Esophagus muscularis mucosa (tissue), 4 donors: ENCODE measurements around the gene STRN4. TPM values are rescaled to one million over a fixed set of nuclear protein-coding genes. Genes with fewer than 3 reads are reported as not detected.

Experiments used
- DNase-seq: peaks from one replicate; pipeline ENCODE4 v3.0.0-alpha.2; 2017; ENCODE audit errors: extremely low spot score
- H3K27ac ChIP-seq, 4 donors: fragments of 200-600 bp; sonication (generic); replicated peaks in 1 of 4; 1 replicate in 3 of 4; 2 replicates in 1 of 4; pipeline ENCODE4 v1.5.1; 2016 to 2019; ENCODE audit warnings: mild to moderate bottlenecking in 1 of 4
- H3K27me3 ChIP-seq, 4 donors: fragments of 200-600 bp; sonication (generic); one replicate each; pipeline versions ENCODE4 v1.5.1 to v1.6.0; 2016 to 2019
- H3K36me3 ChIP-seq, 4 donors: fragments of 200-600 bp; sonication (generic); one replicate each; pipeline ENCODE4 v1.5.1; 2016 to 2019
- H3K4me1 ChIP-seq, 4 donors: fragments of 200-600 bp; sonication (generic); one replicate each; pipeline ENCODE4 v1.5.1; 2016 to 2019
- H3K4me3 ChIP-seq, 4 donors: fragments of 200-600 bp; sonication (generic); 1 replicate in 2 of 4; 2 replicates in 2 of 4; pipeline ENCODE4 v1.5.1; 2016 to 2019; ENCODE audit warnings: mild to moderate bottlenecking in 4 of 4, moderate library complexity in 1 of 4
- H3K9me3 ChIP-seq, 4 donors: fragments of 200-600 bp; sonication (generic); 1 replicate in 3 of 4; 2 replicates in 1 of 4; pipeline ENCODE4 v1.5.1; 2016 to 2019
- CTCF ChIP-seq, 3 experiments: fragments of 200-600 bp in 2 of 3; fragments of 450-650 bp in 1 of 3; sonication (generic) in 2 of 3; IDR thresholded peaks; one replicate each; pipeline ENCODE4 v1.5.1; 2017 to 2019; ENCODE audit warnings: antibody characterized with exemption in 3 of 3, mild to moderate bottlenecking in 2 of 3, moderate library complexity in 1 of 3
- EP300 ChIP-seq: sonication (generic); formaldehyde crosslinking; IDR thresholded peaks from one replicate; pipeline ENCODE4 v1.6.1; 2017; ENCODE audit warnings: antibody characterized with exemption
- POLR2A ChIP-seq: fragments of 450-650 bp; IDR thresholded peaks from one replicate; pipeline ENCODE4 v1.6.1; 2017; ENCODE audit warnings: antibody characterized with exemption, moderate library complexity, mild to moderate bottlenecking, low read depth
- POLR2AphosphoS5 ChIP-seq, 2 donors: sonication (generic); formaldehyde crosslinking; IDR thresholded peaks; one replicate each; pipeline ENCODE4 v1.6.1; 2017; ENCODE audit warnings: antibody characterized with exemption in 2 of 2
- WGBS: methylation state at CpG from one replicate; pipeline ENCODE4 v1.1.5; 2018; 5-methylcytosine and 5-hydroxymethylcytosine counted together
- intact Hi-C: fragments of 100-400 bp; cut with DNase I; formaldehyde crosslinking; loops from one replicate; pipeline ENCODE4 v1.15.1; 2023
- total RNA-seq, 4 donors: library from RNA; depleted of rRNA; stranded (reverse); fragments of >200 nt; gene quantifications; one replicate each; pipeline versions ENCODE4 v1.1.0 to v1.2.1, GENCODE V29; 2016

STRN4 gene
- total RNA-seq, 4 donors from 2014 or later: 85.2 to 119 (median 101) TPM

GRCh38 chr19:46787331-46788261, 41.3 kb upstream of the STRN4 start:
- Histone ChIP-seq H3K9me3 (no peaks in the 10 kb centered on the region), H3K4me3 (peak overlapping the region; percentile 70 to 90 (median 84)), H3K36me3 (peaks cover 9 to 21% (median 12%) of the 10 kb centered on the region in 4 donors), H3K4me1 (peaks cover 44 to 66% (median 58%) of the 10 kb centered on the region in 4 donors), H3K27me3 (peaks cover 0 to 4% (median 0%) of the 10 kb centered on the region in 4 donors), H3K27ac (peak overlapping the region; percentile 78 to 93 (median 84))
- intact Hi-C loops: no loop called here
- 0% methylated on average over 24 of the region's 80 CpGs for WGBS
- peak; percentile 93 for DNase-seq
- TF ChIP-seq POLR2A: no peak
- TF ChIP-seq POLR2AphosphoS5 (IDR thresholded peaks at IDR 0.05): peak in 1 of 2 donors; percentile 46

- Histone ChIP-seq H3K27me3 (peaks cover 0 to 4% (median 0%) of the 10 kb centered on the region in 4 donors), H3K9me3 (no peaks in the 10 kb centered on the region), H3K27ac (peak overlapping the region; percentile 78 to 93 (median 84)), H3K4me1 (peaks cover 44 to 71% (median 58%) of the 10 kb centered on the region in 4 donors), H3K36me3 (peaks cover 14 to 27% (median 18%) of the 10 kb centered on the region in 4 donors), H3K4me3 (peak overlapping the region; percentile 70 to 90 (median 84))
- no peak for DNase-seq
- no peak for TF ChIP-seq POLR2A
- TF ChIP-seq CTCF (IDR thresholded peaks at IDR 0.05): no peak
- no peak for TF ChIP-seq POLR2AphosphoS5 (IDR thresholded peaks at IDR 0.05)
- TF ChIP-seq EP300: no peak
- 34% methylated on average over 4 of the region's 5 CpGs for WGBS
- intact Hi-C loops: no loop called here
Measured at GRCh38 chr19:46787040-46787330, 40.7 kb upstream of the STRN4 start.

- peak; percentile 94 for DNase-seq
- Histone ChIP-seq H3K9me3 (no peaks in the 10 kb centered on the region), H3K4me3 (peak overlapping the region; percentile 70 to 90 (median 84)), H3K36me3 (peaks cover 18 to 32% (median 24%) of the 10 kb centered on the region in 4 donors), H3K27ac (peak overlapping the region; percentile 78 to 93 (median 84)), H3K4me1 (peaks cover 44 to 71% (median 58%) of the 10 kb centered on the region in 4 donors), H3K27me3 (peaks cover 0 to 4% (median 0%) of the 10 kb centered on the region in 4 donors)
- TF ChIP-seq POLR2AphosphoS5 (IDR thresholded peaks at IDR 0.05) (peak; percentile 60 to 74), EP300 (no peak)
- WGBS: 52% methylated on average over 16 of the region's 20 CpGs
- intact Hi-C loops: no loop called here
Measured at GRCh38 chr19:46786236-46787039, 40.2 kb upstream of the STRN4 start.

- TF ChIP-seq POLR2AphosphoS5 (IDR thresholded peaks at IDR 0.05) (no peak), EP300 (no peak), POLR2A (no peak), CTCF (IDR thresholded peaks at IDR 0.05) (no peak)
- DNase-seq: no peak
- no peaks in the 10 kb centered on the region for H3K9me3 ChIP-seq
- WGBS: 64% methylated on average over 4 of the region's 4 CpGs
- H3K36me3 ChIP-seq: peaks cover 20 to 36% (median 27%) of the 10 kb centered on the region in 4 donors
- intact Hi-C loops: no loop called here
- peaks cover 0 to 4% (median 0%) of the 10 kb centered on the region in 4 donors for H3K27me3 ChIP-seq
- H3K4me1 ChIP-seq: peaks cover 44 to 71% (median 60%) of the 10 kb centered on the region in 4 donors
- peak overlapping the region; percentile 70 to 90 (median 84) for H3K4me3 ChIP-seq
- H3K27ac ChIP-seq: peak overlapping the region; percentile 78 to 93 (median 84)
Measured at GRCh38 chr19:46785980-46786235, 39.7 kb upstream of the STRN4 start.

GRCh38 chr19:46785054-46785979, 39.1 kb upstream of the STRN4 start:
- H3K4me1 ChIP-seq: peaks cover 44 to 71% (median 63%) of the 10 kb centered on the region in 4 donors
- intact Hi-C loops: no loop called here

More at GRCh38 chr19:46785054-46785979, 39.1 kb upstream of the STRN4 start:
- Histone ChIP-seq H3K27me3 (peaks cover 0 to 4% (median 0%) of the 10 kb centered on the region in 4 donors), H3K9me3 (no peaks in the 10 kb centered on the region), H3K27ac (peak overlapping the region; percentile 78 to 93 (median 84)), H3K4me3 (peak overlapping the region; percentile 70 to 90 (median 84)), H3K36me3 (peaks cover 26 to 42% (median 33%) of the 10 kb centered on the region in 4 donors)
- WGBS: 80% methylated on average over 17 of the region's 19 CpGs
- TF ChIP-seq POLR2A: no peak
- no peak for TF ChIP-seq CTCF (IDR thresholded peaks at IDR 0.05)
- TF ChIP-seq EP300: no peak
- TF ChIP-seq POLR2AphosphoS5 (IDR thresholded peaks at IDR 0.05): no peak
- DNase-seq: no peak
